Skin epidermis (tissue), 12 donors: ENCODE measurements around the gene ASAP2.
A peak's percentile ranks its signal among the peaks of the same experiment; 100 is the strongest.

ENCODE experiments used
- H3K27ac ChIP-seq, 21 experiments: fragments of 200-600 bp; sonication (generic) in 11 of 21; one replicate each; pipeline ENCODE4 v1.5.0; 2020; ENCODE audit warnings: mild to moderate bottlenecking in 3 of 21, inconsistent platforms in 2 of 21, moderate library complexity in 2 of 21
- H3K4me3 ChIP-seq, 7 experiments: fragments of 200-600 bp; sonication (generic) in 2 of 7; one replicate each; pipeline ENCODE4 v1.5.0; 2020; ENCODE audit warnings: inconsistent platforms in 2 of 7, mild to moderate bottlenecking in 2 of 7, moderate library complexity in 1 of 7

The ASAP2 gene

DNA sequence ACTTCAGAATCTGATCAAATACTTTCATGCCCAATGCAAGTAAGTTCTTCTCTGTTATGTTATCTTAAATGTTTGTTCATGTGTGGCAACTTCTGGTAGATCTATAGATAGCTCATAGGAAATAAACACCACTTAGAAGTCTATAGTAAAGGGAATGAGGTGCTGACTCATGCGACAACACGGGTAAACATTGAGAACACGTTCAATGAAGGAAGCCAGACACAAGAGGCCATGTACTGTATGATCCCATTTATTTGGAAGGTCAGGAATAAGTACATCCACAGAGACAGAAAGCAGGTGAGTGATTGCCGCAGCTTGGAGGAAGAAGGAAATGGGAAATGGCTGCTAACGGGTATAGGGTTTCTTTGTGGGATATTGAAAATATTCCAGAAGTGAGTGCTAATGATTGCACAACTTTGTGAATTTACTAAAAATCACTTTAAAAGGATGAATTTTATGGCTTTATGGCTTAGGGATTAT, 121.3 kb downstream of the ASAP2 start:
- no peak overlapping the region for H3K4me3 ChIP-seq
- peak overlapping the region in 2 of 21 experiments; percentile 3 to 7 for H3K27ac ChIP-seq

- Histone ChIP-seq H3K27ac (no peak overlapping the region), H3K4me3 (no peak overlapping the region)
Measured at GRCh38 chr2:9328931-9329330, 122.3 kb downstream of the ASAP2 start.

DNA sequence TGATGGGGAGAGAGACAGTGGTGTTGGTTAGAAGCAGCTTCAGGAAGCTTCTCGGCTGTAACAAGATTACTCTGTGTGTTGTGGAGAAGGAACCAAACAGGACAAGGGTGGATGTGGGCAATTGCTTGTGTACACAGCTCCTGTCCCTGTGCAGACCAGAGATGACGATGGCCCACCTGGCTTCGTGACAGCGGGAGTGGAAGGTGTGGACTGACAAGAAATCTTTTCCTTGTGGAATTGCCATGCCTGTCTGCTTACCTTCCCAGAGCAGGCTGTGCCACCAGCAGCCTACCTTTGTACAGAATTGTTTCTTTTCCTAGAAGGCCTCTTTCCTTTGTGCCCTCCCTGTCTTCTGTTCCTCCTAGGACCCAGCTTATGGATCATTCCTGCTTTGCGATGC, 122.9 kb downstream of the ASAP2 start:
- Histone ChIP-seq H3K4me3 (no peak overlapping the region), H3K27ac (no peak overlapping the region)

GRCh38 chr2:9330612-9331270, 124.1 kb downstream of the ASAP2 start:
- H3K27ac ChIP-seq: peak overlapping the region in 1 of 21 experiments; percentile 15
- no peak overlapping the region for H3K4me3 ChIP-seq

GRCh38 chr2:9331704-9332103, 125.1 kb downstream of the ASAP2 start:
- peak overlapping the region in 1 of 21 experiments; percentile 1 for H3K27ac ChIP-seq

GRCh38 chr2:9332136-9332852, 125.7 kb downstream of the ASAP2 start:
- Histone ChIP-seq H3K4me3 (no peak overlapping the region), H3K27ac (peak overlapping the region in 1 of 21 experiments; percentile 1)

More at GRCh38 chr2:9331704-9332103, 125.1 kb downstream of the ASAP2 start:
- H3K4me3 ChIP-seq: no peak overlapping the region

DNA sequence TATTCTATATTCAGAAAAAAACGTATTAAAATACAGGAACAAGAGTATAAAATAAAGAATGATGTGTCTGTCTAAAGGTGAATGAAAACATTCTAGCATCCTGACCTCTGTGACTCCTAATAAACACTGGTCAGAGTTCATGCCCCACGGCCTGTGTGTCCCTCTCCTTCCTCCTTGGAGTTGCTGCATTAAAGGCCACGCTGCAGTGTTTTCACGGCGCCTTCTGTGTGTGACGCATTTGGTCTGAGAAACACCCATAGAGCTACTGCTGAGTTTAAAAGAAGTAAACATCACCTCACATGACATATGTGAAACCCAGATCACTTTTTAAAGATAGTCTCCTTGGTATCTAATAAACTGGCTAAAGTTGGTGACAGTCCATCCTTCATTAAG, 126.2 kb downstream of the ASAP2 start:
- no peak overlapping the region for H3K4me3 ChIP-seq
- H3K27ac ChIP-seq: no peak overlapping the region

GRCh38 chr2:9333591-9334171, 127.1 kb downstream of the ASAP2 start:
- Histone ChIP-seq H3K4me3 (no peak overlapping the region), H3K27ac (peak overlapping the region in 2 of 21 experiments; percentile 20 to 33)

GRCh38 chr2:9334761-9335160, 128.1 kb downstream of the ASAP2 start:
- H3K4me3 ChIP-seq: no peak overlapping the region
- no peak overlapping the region for H3K27ac ChIP-seq

DNA sequence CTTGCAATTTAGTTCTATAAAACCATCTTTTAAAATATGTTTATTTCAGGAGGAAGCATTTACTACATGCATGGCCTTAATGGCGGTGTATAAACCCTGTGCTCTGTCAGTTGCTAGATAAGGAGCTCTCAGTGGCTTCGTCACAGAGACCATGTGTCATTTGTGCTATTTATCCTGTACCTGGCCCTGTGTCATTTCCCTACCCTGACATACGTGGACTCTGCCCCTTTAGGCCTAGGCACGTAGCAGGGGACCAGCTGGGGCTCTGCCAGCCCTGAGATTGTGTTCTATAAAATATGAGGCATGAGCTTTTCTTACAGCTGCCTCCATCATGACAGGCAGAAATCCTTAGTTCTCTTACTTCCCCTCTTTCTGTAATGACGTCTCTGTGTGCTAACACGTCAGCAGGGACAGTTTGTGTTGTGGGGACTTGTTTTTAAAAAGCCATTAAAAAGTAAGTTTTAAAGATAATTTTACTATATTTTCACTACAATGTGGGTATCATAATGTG, 128.8 kb downstream of the ASAP2 start:
- no peak overlapping the region for H3K4me3 ChIP-seq
- no peak overlapping the region for H3K27ac ChIP-seq

DNA sequence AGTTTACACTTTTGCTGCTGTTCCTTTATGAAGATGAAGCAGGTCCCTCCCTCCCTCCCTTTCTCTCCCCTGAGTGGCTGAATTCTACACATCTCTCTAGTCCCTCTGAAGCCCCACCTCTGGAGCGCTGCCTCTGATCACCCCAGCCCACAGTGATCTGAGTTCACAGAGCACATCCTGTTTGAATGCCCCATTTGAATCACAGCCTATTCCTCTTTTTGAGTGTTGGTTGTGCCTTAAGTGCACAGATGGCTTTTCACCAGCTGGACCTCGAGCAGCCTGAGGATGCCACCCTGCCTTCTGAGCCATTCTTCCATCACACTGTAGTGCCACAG, 129.6 kb downstream of the ASAP2 start:
- peak overlapping the region in 1 of 21 experiments; percentile 11 for H3K27ac ChIP-seq
- no peak overlapping the region for H3K4me3 ChIP-seq

DNA sequence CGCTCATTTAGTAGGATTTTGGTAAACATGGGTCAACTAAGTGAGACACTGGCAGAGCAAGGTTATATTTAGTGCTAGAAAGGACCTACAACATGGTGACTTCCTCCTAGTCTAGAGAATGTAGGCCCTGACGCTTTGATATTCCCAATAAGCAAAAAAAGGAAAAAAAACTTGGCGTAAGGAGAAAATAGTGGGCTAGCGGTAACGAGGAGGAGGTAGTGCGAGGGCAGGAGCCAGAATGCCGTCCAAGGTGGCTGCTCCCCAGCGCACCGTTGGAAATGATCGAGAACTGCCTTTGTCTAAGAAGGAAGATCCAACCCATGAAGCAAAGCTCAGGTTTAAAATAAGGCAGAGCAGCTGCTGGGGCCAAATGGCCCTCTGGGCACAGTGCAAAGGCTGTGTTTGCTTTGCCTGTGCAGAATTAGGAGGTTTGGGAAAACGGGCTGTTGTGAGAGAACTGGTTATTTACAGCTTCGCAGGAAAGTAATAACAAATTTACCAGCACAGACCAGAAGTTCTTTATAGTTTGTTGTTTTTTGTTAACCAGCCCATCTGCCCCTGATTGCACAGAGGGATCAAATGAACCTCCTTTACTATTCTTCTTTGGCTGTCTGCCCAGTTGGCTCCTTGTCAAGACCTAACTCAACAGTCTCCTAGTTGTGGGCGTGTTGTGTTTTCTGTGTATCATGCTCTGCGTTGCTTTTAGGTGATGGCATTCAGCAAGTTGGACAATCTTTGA, 130.1 kb downstream of the ASAP2 start:
- Histone ChIP-seq H3K4me3 (no peak overlapping the region), H3K27ac (peak overlapping the region in 2 of 21 experiments; percentile 11 to 38)

GRCh38 chr2:9337901-9338300, 131.3 kb downstream of the ASAP2 start:
- Histone ChIP-seq H3K4me3 (no peak overlapping the region), H3K27ac (no peak overlapping the region)

- H3K27ac ChIP-seq: no peak overlapping the region
- no peak overlapping the region for H3K4me3 ChIP-seq
Measured at GRCh38 chr2:9341337-9341887, 134.8 kb downstream of the ASAP2 start.

- H3K4me3 ChIP-seq: no peak overlapping the region
- no peak overlapping the region for H3K27ac ChIP-seq
Measured at GRCh38 chr2:9342659-9343058, 136.0 kb downstream of the ASAP2 start.

DNA sequence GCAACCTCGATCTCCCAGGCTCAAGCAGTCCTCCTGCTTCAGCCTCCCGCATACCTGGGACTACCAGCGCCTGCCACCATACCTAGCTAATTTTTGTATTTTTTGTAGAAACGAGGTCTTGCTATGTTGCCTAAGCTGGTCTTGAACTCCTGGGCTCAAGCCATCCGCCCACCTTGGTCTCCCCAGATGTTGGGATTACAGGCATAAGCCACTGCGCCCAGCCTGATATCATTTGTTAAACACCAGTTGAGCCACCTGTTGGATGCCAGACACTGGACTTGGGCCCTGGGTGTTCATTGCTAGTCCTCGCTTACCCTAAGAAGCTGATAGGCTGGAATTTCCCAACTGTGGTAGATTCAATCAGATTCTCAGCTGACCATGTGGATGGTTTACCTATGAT, 136.9 kb downstream of the ASAP2 start:
- H3K4me3 ChIP-seq: no peak overlapping the region
- no peak overlapping the region for H3K27ac ChIP-seq

- no peak overlapping the region for H3K27ac ChIP-seq
- H3K4me3 ChIP-seq: no peak overlapping the region
Measured at GRCh38 chr2:9344434-9344833, 137.8 kb downstream of the ASAP2 start.

- H3K4me3 ChIP-seq: no peak overlapping the region
- no peak overlapping the region for H3K27ac ChIP-seq
Measured at GRCh38 chr2:9345343-9345742, 138.7 kb downstream of the ASAP2 start.

- H3K4me3 ChIP-seq: no peak overlapping the region
- H3K27ac ChIP-seq: no peak overlapping the region
Measured at GRCh38 chr2:9345997-9346396, 139.4 kb downstream of the ASAP2 start.

GRCh38 chr2:9346885-9347284, 140.3 kb downstream of the ASAP2 start:
- H3K27ac ChIP-seq: peak overlapping the region in 8 of 21 experiments; percentile 2 to 70 (median 38)
- H3K4me3 ChIP-seq: no peak overlapping the region
